ENCODE measurements around the gene MAG. TPM values are rescaled to one million over a fixed set of nuclear protein-coding genes. Genes with fewer than 3 reads are reported as not detected.

MAG gene
- total and polyA plus RNA-seq, 2 of the 8 experiments (the other 6 are each of a cell fraction or from before 2014, with no cell fraction given) = 0.20 to 1.3 TPM

GRCh38 chr19:35311901-35312665 is 20.1 kb downstream of the MAG start:
- Histone ChIP-seq H4K5ac (ENCODE audit: insufficient read length, low read depth, low read length) (no peak overlapping the region), H2BK15ac (ENCODE audit: low read length) (no peak overlapping the region), H4K8ac (ENCODE audit: extremely low read depth, insufficient read depth, low read length) (peak overlapping the region; percentile 71), H3K18ac (ENCODE audit: extremely low read depth, low read length) (no peak overlapping the region; the same call in 1 of the 2 replicates), H3K14ac (ENCODE audit: insufficient read length) (no peak overlapping the region), H3K4me3 (ENCODE audit: extremely low read depth in 1 of 4, insufficient read depth in 2 of 4, low read depth in 3 of 4, low read length in 4 of 4) (no peak overlapping the region), H3K4me2 (ENCODE audit: insufficient read depth in 1 of 2, low read depth in 2 of 2, low read length in 2 of 2) (no peak overlapping the region), H3K36me3 (ENCODE audit: control insufficient read depth in 2 of 4, insufficient read depth in 4 of 4, low read length in 3 of 4) (no peaks in the 10 kb centered on the region), H2BK20ac (ENCODE audit: low read length) (no peak overlapping the region), H3K23ac (ENCODE audit: insufficient read length) (no peak overlapping the region), H4K20me1 (replicated peaks in 1 of 2; ENCODE audit: control insufficient read depth in 1 of 2, insufficient read depth in 2 of 2, low read length in 2 of 2) (no peaks in the 10 kb centered on the region), H3K23me2 (ENCODE audit: low read depth, low read length) (no peaks in the 10 kb centered on the region), H2BK12ac (ENCODE audit: low read depth, low read length) (no peak overlapping the region), H3K79me1 (ENCODE audit: low read depth, low read length) (no peaks in the 10 kb centered on the region), H3K56ac (replicated peaks; ENCODE audit: insufficient read length, low read depth, low read length) (no peak overlapping the region), H2BK120ac (replicated peaks; ENCODE audit: low read depth, low read length) (no peak overlapping the region), H2AFZ (ENCODE audit: low read length) (no peak overlapping the region), H3K9ac (replicated peaks in 1 of 4; ENCODE audit: extremely low read depth in 1 of 4, low read depth in 3 of 4, low read length in 3 of 4) (no peak overlapping the region), H2BK5ac (ENCODE audit: low read depth, low read length) (no peak overlapping the region), H3K9me3 (ENCODE audit: insufficient read depth in 2 of 2, low read depth in 1 of 2, low read length in 1 of 2) (no peaks in the 10 kb centered on the region), H3K27ac (ENCODE audit: low read depth, low read length) (no peak overlapping the region), H3K27me3 (replicated peaks in 1 of 4; ENCODE audit: control insufficient read depth in 3 of 4, extremely low read depth in 1 of 4, insufficient read depth in 3 of 4, low read length in 3 of 4) (no peaks in the 10 kb centered on the region), H4K91ac (replicated peaks; ENCODE audit: insufficient read length, low read length) (no peak overlapping the region), H3K4me1 (replicated peaks in 1 of 4; ENCODE audit: control insufficient read depth in 3 of 4, insufficient read depth in 4 of 4, low read length in 3 of 4) (peaks cover 0 to 2% (median 0%) of the 10 kb centered on the region in 4 experiments; a peak in 1 of 7 replicates), H3K79me2 (ENCODE audit: control insufficient read depth in 1 of 2, insufficient read depth in 2 of 2, low read length in 2 of 2) (no peaks in the 10 kb centered on the region), H3K4ac (replicated peaks; ENCODE audit: insufficient read length, low read depth, low read length) (no peak overlapping the region), H2AK5ac (ENCODE audit: low read depth, low read length) (no peak overlapping the region)
- ChIA-PET CTCF (ENCODE audit: partially characterized antibody) (interaction anchor here (1.1 to 4.1 kb wide), 2 partner anchors 15 to 55 kb away, joined by 3 to 20 read pairs; partner anchors contain the start of gene CD22), POLR2A (ENCODE audit: partially characterized antibody) (interaction anchor here (1.0 to 1.5 kb wide), 2 partner anchors 22 to 39 kb away, joined by 3 to 4 read pairs; no protein-coding TSS in a partner anchor)
- WGBS, 2 experiments (ENCODE audit: extremely low coverage in 1 of 2, insufficient coverage in 1 of 2, insufficient read length in 1 of 2, insufficient replicate concordance in 2 of 2, low coverage in 1 of 2, low lambda C conversion rate in 2 of 2, missing lambda C conversion rate in 1 of 2) = 90% methylated on average over 21 of the region's 21 CpGs; no CpG with 5 or more reads in 1 of the 2 experiments
- no peak for FAIRE-seq
- DNase-seq (ENCODE audit: low read depth in 1 of 2, low spot score in 2 of 2) = no peak
- no peak for TF ChIP-seq ZNF274 (IDR thresholded peaks at IDR 0.05; ENCODE audit: borderline replicate concordance, extremely low read depth, low read length)
- no peak for TF ChIP-seq TCF12 (IDR thresholded peaks at IDR 0.05; ENCODE audit: low read depth, low read length)
- no peak for TF ChIP-seq CEBPB (IDR thresholded peaks at IDR 0.05; ENCODE audit: low read depth, low read length)
- no peak for TF ChIP-seq KDM1A (IDR thresholded peaks at IDR 0.05; ENCODE audit: borderline replicate concordance, low read length)
- TF ChIP-seq EGR1 (IDR thresholded peaks at IDR 0.05; ENCODE audit: borderline replicate concordance, low read depth, low read length) = no peak
- TF ChIP-seq YY1 (IDR thresholded peaks at IDR 0.05; ENCODE audit: low read depth, low read length) = no peak
- TF ChIP-seq CHD1 (IDR thresholded peaks at IDR 0.05; ENCODE audit: low read depth, low read length) = no peak
- no peak for TF ChIP-seq RBBP5 (IDR thresholded peaks at IDR 0.05; ENCODE audit: borderline replicate concordance, low read depth, low read length)
- no peak for TF ChIP-seq RAD21 (IDR thresholded peaks at IDR 0.05 in 1 of 2, conservative IDR thresholded peaks at IDR 0.05 in 1 of 2; ENCODE audit: low read depth in 2 of 2, low read length in 2 of 2)
- no peak for TF ChIP-seq ATF3 (IDR thresholded peaks at IDR 0.05; ENCODE audit: insufficient read depth, low read depth, low read length)
- no peak for TF ChIP-seq RFX5 (IDR thresholded peaks at IDR 0.05; ENCODE audit: borderline replicate concordance, low read depth, low read length)
- no peak for TF ChIP-seq SP1 (IDR thresholded peaks at IDR 0.05; ENCODE audit: low read depth, low read length)

Data from H1 (cell line).